Measurements from ENCODE around the gene TIMMDC1.

TIMMDC1 gene

GRCh38 chr3:119492810-119493209, 5.5 kb upstream of the TIMMDC1 start:
- Mint-ChIP-seq H3K27me3 (no peaks in the 10 kb centered on the region), H3K36me3 (peaks cover 35% of the 10 kb centered on the region), H3K4me3 (no peak overlapping the region), H3K9me3 (no peaks in the 10 kb centered on the region), H3K27ac (no peak overlapping the region), H3K4me1 (peaks cover 14% of the 10 kb centered on the region)
- CTCF ChIA-PET = no interaction called here
- no peak for DNase-seq

GRCh38 chr3:119494597-119494996, 3.8 kb upstream of the TIMMDC1 start:
- DNase-seq = no peak
- Mint-ChIP-seq H3K27me3 (no peaks in the 10 kb centered on the region), H3K4me1 (peaks cover 21% of the 10 kb centered on the region), H3K9me3 (no peaks in the 10 kb centered on the region), H3K27ac (no peak overlapping the region), H3K4me3 (no peak overlapping the region), H3K36me3 (peaks cover 33% of the 10 kb centered on the region)
- CTCF ChIA-PET = interaction anchor here (1.2 kb wide), 1 partner anchor 93 kb away, joined by 3 read pairs; no protein-coding TSS in a partner anchor

GRCh38 chr3:119497820-119498185, 544 bp upstream of the TIMMDC1 start:
- CTCF ChIA-PET = interaction anchor here (0.9 to 1.2 kb wide), 3 partner anchors 28 to 34 kb away, joined by 3 to 6 read pairs (median 3); partner anchors contain the start of gene TMEM39A
- H3K4me1 Mint-ChIP-seq = peaks cover 39% of the 10 kb centered on the region
- no peaks in the 10 kb centered on the region for H3K27me3 Mint-ChIP-seq
- H3K4me3 Mint-ChIP-seq = peak overlapping the region; percentile 99
- no peaks in the 10 kb centered on the region for H3K9me3 Mint-ChIP-seq
- peak overlapping the region; percentile 94 for H3K27ac Mint-ChIP-seq
- peak; percentile 27 for DNase-seq
- peaks cover 25% of the 10 kb centered on the region for H3K36me3 Mint-ChIP-seq

- no peak for DNase-seq
- Mint-ChIP-seq H3K4me1 (peaks cover 44% of the 10 kb centered on the region), H3K9me3 (no peaks in the 10 kb centered on the region), H3K27ac (no peak overlapping the region), H3K4me3 (peak overlapping the region; percentile 99), H3K27me3 (no peaks in the 10 kb centered on the region), H3K36me3 (peaks cover 26% of the 10 kb centered on the region)
- CTCF ChIA-PET = interaction anchor here (1.2 kb wide), 1 partner anchor 59 kb away, joined by 4 read pairs; the partner anchor contains the start of gene CD80
Observed at GRCh38 chr3:119500265-119500664, 1.9 kb downstream of the TIMMDC1 start.

- Mint-ChIP-seq H3K4me3 (no peak overlapping the region), H3K27ac (peak overlapping the region; percentile 49), H3K4me1 (peaks cover 47% of the 10 kb centered on the region), H3K36me3 (peaks cover 32% of the 10 kb centered on the region), H3K9me3 (no peaks in the 10 kb centered on the region), H3K27me3 (no peaks in the 10 kb centered on the region)
- DNase-seq = no peak
- CTCF ChIA-PET = no interaction called here
Observed at GRCh38 chr3:119500901-119501300, 2.6 kb downstream of the TIMMDC1 start.

DNA sequence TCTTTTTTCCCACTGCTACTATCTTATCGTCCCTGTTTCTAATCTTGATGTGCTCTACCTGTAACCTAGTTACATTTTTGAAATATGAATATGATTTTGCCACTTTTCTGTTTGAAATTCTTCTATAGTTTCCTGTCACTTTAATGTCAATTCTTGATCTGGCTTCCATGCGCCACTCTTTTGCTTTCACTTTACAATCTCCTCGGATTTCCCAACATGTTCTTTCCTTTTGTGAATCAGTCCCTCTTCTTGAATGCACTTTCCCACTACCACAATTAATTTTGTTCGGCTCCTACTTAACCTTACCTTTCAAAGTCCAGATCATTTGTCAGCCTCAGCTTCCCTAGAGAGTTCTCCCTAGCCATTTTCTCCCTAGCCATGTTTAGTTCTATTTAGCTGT, 8.3 kb downstream of the TIMMDC1 start:
- Mint-ChIP-seq H3K27ac (peak overlapping the region; percentile 87), H3K4me3 (peak overlapping the region; percentile 73), H3K9me3 (no peaks in the 10 kb centered on the region), H3K4me1 (peaks cover 44% of the 10 kb centered on the region), H3K36me3 (peaks cover 55% of the 10 kb centered on the region), H3K27me3 (no peaks in the 10 kb centered on the region)
- no peak for DNase-seq
- CTCF ChIA-PET = interaction anchor here (0.8 kb wide), 1 partner anchor 125 kb away, joined by 3 read pairs; no protein-coding TSS in a partner anchor

DNA sequence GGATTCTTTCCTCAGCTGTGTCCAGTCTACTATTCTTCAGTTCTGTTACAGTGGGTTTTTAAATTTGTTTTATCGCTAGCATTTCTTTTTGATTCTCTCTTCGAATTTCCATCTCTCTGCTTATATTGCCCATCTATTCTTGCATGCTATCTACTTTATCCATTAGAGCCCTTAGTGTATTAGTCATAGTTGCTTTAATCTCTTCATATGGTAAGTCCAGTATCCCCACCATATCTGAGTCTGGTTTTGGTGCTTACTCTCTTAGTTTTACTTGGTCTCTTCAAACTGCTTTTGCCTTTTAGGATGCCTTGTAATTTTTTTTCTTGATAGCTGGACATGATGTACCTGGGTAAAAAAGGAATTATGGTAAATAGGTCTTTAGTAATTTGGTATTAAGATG, 9.1 kb downstream of the TIMMDC1 start:
- no peak for DNase-seq
- Mint-ChIP-seq H3K9me3 (no peaks in the 10 kb centered on the region), H3K27ac (peak overlapping the region; percentile 87), H3K36me3 (peaks cover 54% of the 10 kb centered on the region), H3K27me3 (no peaks in the 10 kb centered on the region), H3K4me1 (peaks cover 42% of the 10 kb centered on the region), H3K4me3 (peak overlapping the region; percentile 24)
- CTCF ChIA-PET = interaction anchor here (0.8 to 1.3 kb wide), 2 partner anchors 126 to 266 kb away, joined by 3 read pairs; no protein-coding TSS in a partner anchor

- H3K4me1 Mint-ChIP-seq = peaks cover 42% of the 10 kb centered on the region
- peak overlapping the region; percentile 79 for H3K27ac Mint-ChIP-seq
- H3K27me3 Mint-ChIP-seq = no peaks in the 10 kb centered on the region
- DNase-seq = peak; percentile 43
- no peaks in the 10 kb centered on the region for H3K9me3 Mint-ChIP-seq
- H3K4me3 Mint-ChIP-seq = no peak overlapping the region
- H3K36me3 Mint-ChIP-seq = peaks cover 58% of the 10 kb centered on the region
- CTCF ChIA-PET = interaction anchor here (0.8 to 1.3 kb wide), 2 partner anchors 10 to 267 kb away, joined by 3 read pairs; no protein-coding TSS in a partner anchor
Observed at GRCh38 chr3:119508172-119508845, 10.0 kb downstream of the TIMMDC1 start.

DNA sequence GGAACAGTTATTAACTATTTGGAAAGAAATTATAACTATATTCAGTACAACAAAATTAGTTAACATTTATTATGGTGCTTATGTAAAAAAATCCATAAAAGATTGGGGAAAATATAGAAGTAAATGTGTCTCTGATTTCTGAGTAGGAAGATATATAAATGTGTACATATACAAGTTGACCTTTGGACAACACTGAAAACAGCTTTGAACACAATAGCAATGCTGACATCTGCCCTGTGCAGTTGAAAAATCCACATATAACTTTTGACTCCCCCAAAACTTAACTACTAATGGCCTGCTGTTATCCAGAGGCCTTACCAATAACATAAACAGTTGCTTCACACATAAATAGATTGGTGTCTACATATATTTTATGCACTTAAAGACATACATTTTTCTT, 12.3 kb downstream of the TIMMDC1 start:
- Mint-ChIP-seq H3K27ac (no peak overlapping the region), H3K36me3 (peaks cover 55% of the 10 kb centered on the region), H3K9me3 (no peaks in the 10 kb centered on the region), H3K27me3 (no peaks in the 10 kb centered on the region), H3K4me1 (peaks cover 36% of the 10 kb centered on the region), H3K4me3 (no peak overlapping the region)
- no peak for DNase-seq
- CTCF ChIA-PET = no interaction called here

- peaks cover 46% of the 10 kb centered on the region for H3K36me3 Mint-ChIP-seq
- CTCF ChIA-PET = no interaction called here
- no peaks in the 10 kb centered on the region for H3K9me3 Mint-ChIP-seq
- no peak overlapping the region for H3K4me3 Mint-ChIP-seq
- no peak overlapping the region for H3K27ac Mint-ChIP-seq
- no peaks in the 10 kb centered on the region for H3K4me1 Mint-ChIP-seq
- H3K27me3 Mint-ChIP-seq = no peaks in the 10 kb centered on the region
- no peak for DNase-seq
Observed at GRCh38 chr3:119514637-119515036, 16.3 kb downstream of the TIMMDC1 start.

GRCh38 chr3:119517112-119517511, 18.8 kb downstream of the TIMMDC1 start:
- CTCF ChIA-PET = no interaction called here
- Mint-ChIP-seq H3K4me1 (no peaks in the 10 kb centered on the region), H3K9me3 (peaks cover 6% of the 10 kb centered on the region), H3K27ac (no peak overlapping the region), H3K4me3 (no peak overlapping the region), H3K27me3 (no peaks in the 10 kb centered on the region), H3K36me3 (peaks cover 61% of the 10 kb centered on the region)
- DNase-seq = no peak

- Mint-ChIP-seq H3K27me3 (no peaks in the 10 kb centered on the region), H3K4me1 (peaks cover 4% of the 10 kb centered on the region), H3K27ac (no peak overlapping the region), H3K36me3 (peaks cover 64% of the 10 kb centered on the region), H3K9me3 (peaks cover 6% of the 10 kb centered on the region), H3K4me3 (no peak overlapping the region)
- DNase-seq = no peak
- CTCF ChIA-PET = interaction anchor here (0.9 to 1.0 kb wide), 2 partner anchors 10 to 45 kb away, joined by 3 read pairs; no protein-coding TSS in a partner anchor
Observed at GRCh38 chr3:119518026-119518425, 19.7 kb downstream of the TIMMDC1 start.

GRCh38 chr3:119524931-119525662, 26.8 kb downstream of the TIMMDC1 start:
- peaks cover 78% of the 10 kb centered on the region for H3K36me3 Mint-ChIP-seq
- CTCF ChIA-PET = interaction anchor here (1.3 kb wide), 1 partner anchor 35 kb away, joined by 4 read pairs; no protein-coding TSS in a partner anchor

DNA sequence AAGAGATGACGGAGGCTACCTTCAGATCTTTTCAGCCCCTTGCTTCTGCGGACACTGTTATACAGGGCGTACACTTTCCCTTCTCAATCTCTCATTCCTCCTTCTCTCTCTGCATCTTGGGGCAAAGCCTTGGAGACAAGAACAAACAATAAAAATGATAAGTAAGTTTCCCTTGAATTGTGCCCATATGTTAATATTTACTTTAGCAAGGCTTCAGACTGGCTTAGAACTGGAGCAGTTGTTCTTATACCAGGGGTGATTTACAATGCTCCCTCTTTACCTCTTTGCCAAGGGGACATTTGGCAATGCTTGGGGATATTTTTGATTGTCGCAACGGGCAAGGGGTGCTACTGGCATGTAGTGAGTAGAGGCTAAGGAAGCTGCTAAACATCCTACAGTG, 29.4 kb downstream of the TIMMDC1 start:
- Mint-ChIP-seq H3K36me3 (peaks cover 68% of the 10 kb centered on the region), H3K4me3 (no peak overlapping the region), H3K27ac (no peak overlapping the region)

More at GRCh38 chr3:119524931-119525662, 26.8 kb downstream of the TIMMDC1 start:
- Mint-ChIP-seq H3K4me3 (no peak overlapping the region), H3K27ac (no peak overlapping the region), H3K9me3 (peaks cover 5% of the 10 kb centered on the region), H3K4me1 (peaks cover 16% of the 10 kb centered on the region), H3K27me3 (no peaks in the 10 kb centered on the region)
- no peak for DNase-seq

More for the DNA sequence above, 29.4 kb downstream of the TIMMDC1 start:
- CTCF ChIA-PET = no interaction called here
- Mint-ChIP-seq H3K27me3 (no peaks in the 10 kb centered on the region), H3K9me3 (no peaks in the 10 kb centered on the region), H3K4me1 (peaks cover 14% of the 10 kb centered on the region)
- no peak for DNase-seq
